ENCODE data around the gene TMSB15B. TPM values are rescaled to one million over a fixed set of nuclear protein-coding genes. Genes with fewer than 3 reads are reported as not detected.
"Not testable (repeated sequence)": the region's sequence is repeated elsewhere in the genome, so short reads cannot be mapped to it uniquely, and the experiment has no call there.

TMSB15B gene
- polyA plus RNA-seq, 3 donors = 1.1 to 2.2 (median 2.0) TPM

GRCh38 chrX:104013606-104014005, 51.2 kb downstream of the TMSB15B start, which contains the start of gene H2BW1:
Gene H2BW1, minus strand, starts transcription at chrX:104013708. Its CDS starts 132 bp downstream, at chrX:104013576.
- H4K20me1 ChIP-seq (ENCODE audit: insufficient read depth, low read length) = no peaks in the 10 kb centered on the region
- no peaks in the 10 kb centered on the region for H3K9me3 ChIP-seq (replicated peaks in 1 of 2; ENCODE audit: control insufficient read depth in 1 of 2, insufficient read depth in 1 of 2, low read length in 2 of 2)
- Mint-ChIP-seq H3K36me3 (no peaks in the 10 kb centered on the region), H3K27ac (no peak within 1 kb of the TSS), H3K4me3 (no peak within 1 kb of the TSS), H3K4me1 (no peaks in the 10 kb centered on the region), H3K27me3 (ENCODE audit: low read depth in 3 of 3) (peaks cover 0 to 7% (median 0%) of the 10 kb centered on the region in 3 donors), H3K9me3 (peaks cover 0 to 11% (median 3%) of the 10 kb centered on the region in 7 donors)
- no peak within 1 kb of the TSS for H3K9ac ChIP-seq (ENCODE audit: insufficient read depth, low read length, poor library complexity, severe bottlenecking)
- no peak within 1 kb of the TSS for H3K4me2 ChIP-seq (replicated peaks; ENCODE audit: extremely low read depth, low read length, poor library complexity, severe bottlenecking)
- no peaks in the 10 kb centered on the region for H3K79me2 ChIP-seq (ENCODE audit: insufficient read depth, low read length)
- no peaks in the 10 kb centered on the region for H3K36me3 ChIP-seq (replicated peaks in 1 of 2; ENCODE audit: control insufficient read depth in 1 of 2, insufficient read depth in 2 of 2, low read length in 2 of 2)
- no peaks in the 10 kb centered on the region for H3K27me3 ChIP-seq (ENCODE audit: control insufficient read depth in 2 of 2, insufficient read depth in 2 of 2, low read length in 2 of 2)
- WGBS (ENCODE audit: insufficient coverage) = 96% methylated on average over 13 of the region's 20 CpGs
- DNase-seq = no peak
- TF ChIP-seq CTCF (IDR thresholded peaks at IDR 0.05) = no peak
- intact Hi-C loops (cut with micrococcal nuclease) = no loop called here
- H3K4me1 ChIP-seq (ENCODE audit: control insufficient read depth in 1 of 2, insufficient read depth in 2 of 2, low read length in 2 of 2) = no peaks in the 10 kb centered on the region
- no peak within 1 kb of the TSS for H3K27ac ChIP-seq (ENCODE audit: low read depth in 1 of 2, low read length in 2 of 2)
- H3K4me3 ChIP-seq (replicated peaks in 1 of 3; ENCODE audit: low read depth in 2 of 3, low read length in 3 of 3) = no peak within 1 kb of the TSS
- H2AFZ ChIP-seq (ENCODE audit: insufficient read depth, low read depth, low read length, poor library complexity, severe bottlenecking) = no peak within 1 kb of the TSS

GRCh38 chrX:104015576-104015975, 53.1 kb downstream of the TMSB15B start:
- H3K9me3 ChIP-seq (replicated peaks in 1 of 2; ENCODE audit: control insufficient read depth in 1 of 2, insufficient read depth in 1 of 2, low read length in 2 of 2); H3K4me2 ChIP-seq (replicated peaks; ENCODE audit: extremely low read depth, low read length, poor library complexity, severe bottlenecking); H3K27me3 ChIP-seq (ENCODE audit: control insufficient read depth in 2 of 2, insufficient read depth in 2 of 2, low read length in 2 of 2); H3K4me1 Mint-ChIP-seq; intact Hi-C loops (cut with micrococcal nuclease); DNase-seq; H3K36me3 Mint-ChIP-seq; H3K27ac Mint-ChIP-seq; H3K4me3 ChIP-seq (replicated peaks in 1 of 3; ENCODE audit: low read depth in 2 of 3, low read length in 3 of 3); H3K79me2 ChIP-seq (ENCODE audit: insufficient read depth, low read length); H3K36me3 ChIP-seq (replicated peaks in 1 of 2; ENCODE audit: control insufficient read depth in 1 of 2, insufficient read depth in 2 of 2, low read length in 2 of 2); H3K4me3 Mint-ChIP-seq; H3K4me1 ChIP-seq (ENCODE audit: control insufficient read depth in 1 of 2, insufficient read depth in 2 of 2, low read length in 2 of 2); H3K27ac ChIP-seq (ENCODE audit: low read depth in 1 of 2, low read length in 2 of 2); H4K20me1 ChIP-seq (ENCODE audit: insufficient read depth, low read length); H2AFZ ChIP-seq (ENCODE audit: insufficient read depth, low read depth, low read length, poor library complexity, severe bottlenecking); H3K9ac ChIP-seq (ENCODE audit: insufficient read depth, low read length, poor library complexity, severe bottlenecking): not testable (repeated sequence)
- peaks cover 0 to 10% (median 0%) of the 10 kb centered on the region in 3 donors for H3K27me3 Mint-ChIP-seq (ENCODE audit: low read depth in 3 of 3)
- H3K9me3 Mint-ChIP-seq = peaks cover 0 to 13% (median 3%) of the 10 kb centered on the region in 7 donors
- no CpG with 5 or more reads among the region's 8 CpGs for WGBS (ENCODE audit: insufficient coverage)

Other genes starting within 250 kb of the TMSB15B start
- not detected for gene PLP1, start 185.8 kb upstream of the TMSB15B start, polyA plus RNA-seq
- gene RAB9B, start 130.4 kb upstream of the TMSB15B start, polyA plus RNA-seq = under 1 TPM in 2 of 3 donors, not detected in 1; 0.01 to 0.08 TPM
- gene H2BW1, start 51.1 kb downstream of the TMSB15B start, polyA plus RNA-seq = not detected
- not detected for gene H2BW2, start 77.3 kb downstream of the TMSB15B start, polyA plus RNA-seq
- under 1 TPM in 1 of 3 donors, not detected in 2; 0.21 TPM for gene TMSB15C, start 113.6 kb downstream of the TMSB15B start, polyA plus RNA-seq
- gene ZCCHC18, start 149.9 kb downstream of the TMSB15B start, polyA plus RNA-seq = not detected
- 1 to 10 TPM; 5.9 to 9.6 (median 7.6) TPM for gene SLC25A53, start 194.4 kb downstream of the TMSB15B start, polyA plus RNA-seq
- 1 to 10 TPM; 4.1 to 8.2 (median 5.0) TPM for gene FAM199X, start 203.8 kb downstream of the TMSB15B start, polyA plus RNA-seq